Sciatic nerve (tissue), 2 donors: ENCODE results near the gene CHST11. TPM values are rescaled to one million over a fixed set of nuclear protein-coding genes. Genes with fewer than 3 reads are reported as not detected.

Experiments
- ATAC-seq: fragments of 200-7000 bp; cut with Tn5 transposase; one replicate; pipeline ENCODE4 v1.9.1; 2020; ENCODE audit warnings: mild to moderate bottlenecking, moderate library complexity
- DNase-seq: peaks from one replicate; pipeline ENCODE4 v3.0.0-alpha.2; 2020; ENCODE audit warnings: low spot score
- intact Hi-C: fragments of 100-400 bp; cut with DNase I; formaldehyde crosslinking; loops from one replicate; pipeline ENCODE4 v1.14.2; 2022
- total RNA-seq: library from RNA; stranded (reverse); fragmentation: NEBNext Ultra II Directional; extraction: Animal tissue kit (Norgen Biotek cat#: 25700); gene quantifications from one replicate; pipeline ENCODE4 v1.2.1, GENCODE V29; 2021
- donor health status: DM: no; HTN: no; CAD: no.
- donor health status: DM: no; HTN: no; CAD: no.

The CHST11 gene
- total RNA-seq, 1 donor from 2014 or later, result 19.2 TPM

GRCh38 chr12:104723895-104724294 is 267.1 kb downstream of the CHST11 start:
- DNase-seq, result no peak
- intact Hi-C loops, result no loop called here
- ATAC-seq, result no peak

GRCh38 chr12:104724992-104725585 is 268.3 kb downstream of the CHST11 start:
- DNase-seq, result no peak
- intact Hi-C loops, result no loop called here
- ATAC-seq, result no peak

DNA sequence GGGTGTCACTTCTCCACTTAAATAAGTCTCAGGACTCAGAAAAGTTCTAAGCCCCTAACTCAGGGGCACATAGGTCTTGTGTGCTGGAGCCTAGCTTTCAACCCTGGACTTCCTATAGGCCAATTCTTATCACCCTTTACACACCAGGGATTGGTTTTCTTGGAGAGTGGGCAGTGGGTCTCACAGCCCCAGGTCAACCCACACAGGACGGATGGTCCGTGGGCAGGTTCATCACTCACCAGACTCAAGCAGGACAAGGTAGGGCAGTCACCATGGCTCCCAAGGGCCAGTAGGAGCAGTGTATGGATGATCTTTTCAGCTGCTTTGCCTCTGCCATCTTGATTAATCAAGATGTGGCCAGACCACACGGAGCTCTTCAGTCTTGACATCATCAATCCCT is 268.9 kb downstream of the CHST11 start:
- DNase-seq, result no peak
- intact Hi-C loops, result no loop called here

GRCh38 chr12:104727726-104728465 is 271.1 kb downstream of the CHST11 start:
- ATAC-seq (no peak), DNase-seq (no peak)
- intact Hi-C loops, result no loop called here

More for the DNA sequence above, 268.9 kb downstream of the CHST11 start:
- no peak for ATAC-seq

- no peak for DNase-seq
- ATAC-seq, result no peak
- intact Hi-C loops, result no loop called here
Measured at GRCh38 chr12:104729091-104729490, 272.3 kb downstream of the CHST11 start.

DNA sequence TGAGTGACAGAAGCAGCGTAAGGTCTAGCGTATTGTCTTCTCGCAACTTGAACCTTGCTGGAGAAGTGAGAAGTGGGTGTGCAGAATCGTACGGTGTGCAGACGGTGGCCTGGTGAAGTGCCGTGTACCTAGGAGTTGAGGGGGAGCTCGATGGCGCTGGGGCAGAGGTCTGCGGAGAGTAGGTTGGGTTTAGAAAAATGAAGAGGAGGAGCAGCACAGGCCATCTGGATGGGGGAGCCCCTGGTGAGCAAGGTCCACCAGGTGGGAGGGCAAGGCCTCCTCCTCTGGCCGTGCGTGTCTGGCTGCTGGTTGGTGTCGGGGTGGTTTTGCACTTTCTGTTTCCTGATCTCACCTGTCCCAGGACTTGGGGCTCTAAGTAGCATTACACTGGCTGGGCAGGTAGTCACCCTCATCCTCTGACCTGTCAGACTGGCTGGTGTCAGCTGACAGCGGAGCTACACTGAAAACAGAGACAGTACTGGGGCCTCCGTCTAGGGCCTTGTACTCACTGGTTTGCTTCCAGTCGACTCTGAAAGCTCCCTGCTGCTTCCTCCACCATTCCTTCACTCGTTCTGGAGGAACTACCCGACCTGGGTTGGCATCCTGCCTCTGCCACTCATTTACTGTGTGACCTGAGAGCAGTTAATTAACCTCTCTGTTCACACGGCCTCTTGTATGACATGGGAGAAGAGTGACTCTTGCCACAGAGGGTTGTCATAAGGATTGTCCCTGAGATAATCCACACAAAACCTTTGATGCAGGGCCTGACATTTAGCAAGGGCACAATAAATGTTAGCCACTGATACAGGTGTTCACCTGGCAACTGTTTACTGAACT is 273.1 kb downstream of the CHST11 start:
- intact Hi-C loops, result no loop called here
- DNase-seq, result no peak
- no peak for ATAC-seq

- ATAC-seq, result no peak
- intact Hi-C loops, result no loop called here
- DNase-seq, result no peak
Measured at GRCh38 chr12:104730763-104731162, 274.0 kb downstream of the CHST11 start.

DNA sequence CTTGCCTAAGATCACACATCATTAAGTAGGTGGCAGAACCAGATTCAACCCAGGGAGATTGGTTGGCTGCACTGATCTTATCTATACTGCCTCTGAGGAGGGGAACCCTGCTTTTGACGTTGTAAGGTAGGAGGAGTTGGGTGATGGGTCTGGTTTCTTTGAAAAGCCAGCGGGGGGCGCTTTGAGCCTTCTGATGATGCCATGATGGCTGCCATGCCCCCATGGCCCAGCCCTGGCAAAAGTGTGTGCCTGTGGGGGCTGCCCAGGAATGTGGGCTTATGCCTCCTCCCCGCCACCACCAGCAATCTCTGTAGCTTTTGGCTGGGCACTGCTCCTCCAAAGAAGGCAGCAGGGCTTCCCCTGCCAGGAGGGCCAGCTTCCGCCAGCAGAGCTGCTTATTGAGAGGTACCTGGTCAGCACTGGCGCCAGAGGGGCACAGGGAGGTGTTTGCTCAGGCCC is 277.0 kb downstream of the CHST11 start:
- intact Hi-C loops, result no loop called here
- DNase-seq, result no peak
- no peak for ATAC-seq

DNA sequence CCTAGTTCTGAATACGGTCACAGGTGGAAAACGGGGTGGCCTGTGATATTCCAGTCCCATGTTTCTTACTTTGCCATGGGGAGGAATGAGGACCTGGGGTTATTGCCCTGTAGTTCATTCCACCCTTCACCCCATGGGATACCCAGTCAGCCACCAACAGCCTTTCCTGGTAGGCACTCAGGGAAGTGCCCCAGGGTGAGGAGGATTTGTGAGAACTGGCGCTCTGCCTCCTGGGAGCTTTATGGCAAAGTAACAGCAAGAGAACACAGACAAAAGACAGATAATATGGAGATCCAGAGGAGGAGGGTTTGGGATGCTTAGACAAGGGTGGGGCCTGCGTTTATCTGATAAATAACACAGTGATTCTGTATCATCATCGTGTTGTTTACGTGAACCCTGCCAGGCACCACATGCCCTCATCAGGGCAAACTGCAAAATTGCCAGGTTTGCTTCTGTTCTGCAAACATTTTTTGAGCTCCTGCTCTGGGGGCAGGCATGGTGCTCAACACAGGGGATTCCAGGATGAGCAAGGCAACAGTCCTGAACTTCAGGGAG is 277.9 kb downstream of the CHST11 start:
- intact Hi-C loops, result no loop called here
- no peak for DNase-seq
- ATAC-seq, result no peak

- intact Hi-C loops, result no loop called here
- DNase-seq (no peak), ATAC-seq (no peak)
Measured at GRCh38 chr12:104735801-104736200, 279.1 kb downstream of the CHST11 start.

DNA sequence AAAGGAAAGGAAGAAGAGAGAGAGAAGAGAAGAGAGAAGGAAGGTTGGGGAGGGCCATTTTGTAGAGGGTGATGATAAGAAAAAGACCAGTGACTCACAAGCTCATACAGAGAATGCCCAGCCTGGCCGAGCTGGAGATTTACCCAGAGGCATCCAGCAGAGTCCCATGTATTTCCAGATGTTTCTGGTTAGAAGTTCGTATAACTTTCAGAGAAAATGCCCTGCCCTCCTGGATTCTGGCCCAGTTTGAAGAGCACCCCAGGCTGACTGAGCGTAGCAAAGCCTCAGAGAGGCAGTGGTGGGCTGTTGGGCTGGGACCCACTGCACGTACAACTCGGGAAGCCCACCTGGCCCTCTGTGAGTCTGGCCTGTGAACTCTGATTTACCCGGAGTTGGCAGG is 279.6 kb downstream of the CHST11 start:
- intact Hi-C loops, result no loop called here
- ATAC-seq (peak; percentile 41), DNase-seq (no peak)

- intact Hi-C loops, result no loop called here
Measured at GRCh38 chr12:104737113-104737512, 280.4 kb downstream of the CHST11 start.

GRCh38 chr12:104737791-104738301 is 281.1 kb downstream of the CHST11 start:
- ATAC-seq (no peak), DNase-seq (no peak)
- intact Hi-C loops, result no loop called here

More at GRCh38 chr12:104737113-104737512, 280.4 kb downstream of the CHST11 start:
- ATAC-seq (no peak), DNase-seq (no peak)

DNA sequence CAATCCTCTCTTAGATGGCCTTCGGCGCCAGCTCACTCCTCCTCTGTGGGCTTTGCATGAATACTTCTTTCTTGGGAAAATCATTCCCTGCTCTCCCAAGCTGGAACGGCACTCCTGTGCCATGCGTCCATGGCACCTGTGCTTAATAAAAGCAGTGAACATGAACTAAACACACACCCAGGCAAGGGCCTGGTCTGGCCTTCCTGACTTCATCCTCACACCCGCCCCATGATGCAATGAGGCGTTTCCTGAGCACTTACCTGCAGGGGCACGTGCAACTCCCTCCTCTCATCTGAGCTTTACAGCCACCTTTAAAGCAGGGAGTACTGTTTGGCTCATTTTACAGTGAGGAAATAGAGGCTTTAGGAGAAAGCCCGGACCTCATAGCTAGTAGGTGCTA is 281.6 kb downstream of the CHST11 start:
- DNase-seq, result no peak
- no peak for ATAC-seq
- intact Hi-C loops, result no loop called here

DNA sequence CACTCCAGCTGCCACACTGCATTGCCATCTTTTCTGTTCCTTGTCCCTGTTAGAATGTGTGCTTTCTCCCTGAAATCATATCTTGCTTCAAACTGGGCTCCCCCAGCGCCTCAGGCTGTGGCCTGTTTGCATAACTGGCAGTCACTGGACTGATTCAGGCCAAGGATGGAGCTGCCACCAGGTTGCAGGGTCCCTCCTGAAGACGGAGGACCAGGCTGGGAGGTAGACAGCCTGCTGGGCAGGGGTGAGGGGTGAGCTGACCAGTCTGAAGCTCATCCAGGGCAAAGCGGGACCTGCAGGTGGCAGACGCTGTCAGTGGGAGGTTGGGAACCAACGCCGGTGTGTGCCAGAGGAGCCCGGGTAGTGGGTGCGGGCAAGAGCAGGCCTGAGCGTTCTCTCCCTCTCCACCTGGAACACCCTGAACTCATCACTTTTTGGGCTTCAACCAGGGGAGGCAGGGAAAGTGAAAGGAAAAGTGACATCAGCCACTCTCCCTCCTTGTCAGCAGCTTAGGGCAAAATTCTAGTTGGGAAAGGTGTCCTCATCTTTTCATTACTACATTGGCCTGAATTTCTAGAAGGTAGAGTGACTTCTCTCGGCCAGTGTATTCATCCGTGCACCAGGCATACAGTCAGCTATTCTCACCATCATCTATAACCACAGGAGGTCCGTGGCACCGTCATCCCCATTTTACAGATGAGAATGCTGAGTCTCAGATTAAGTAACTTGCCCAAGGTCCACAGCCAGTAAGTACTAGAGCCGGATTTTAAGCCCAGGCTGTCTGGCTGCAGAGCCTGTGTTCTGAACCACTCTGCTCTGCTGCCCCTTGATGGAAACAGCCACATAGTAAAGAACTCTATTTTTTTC is 282.3 kb downstream of the CHST11 start:
- DNase-seq (no peak), ATAC-seq (no peak)
- intact Hi-C loops, result no loop called here

- intact Hi-C loops, result no loop called here
- ATAC-seq, result peak; percentile 70
Measured at GRCh38 chr12:104740668-104741067, 283.9 kb downstream of the CHST11 start.

GRCh38 chr12:104741077-104741476 is 284.3 kb downstream of the CHST11 start:
- intact Hi-C loops, result no loop called here
- peak; percentile 30 for ATAC-seq
- no peak for DNase-seq

More at GRCh38 chr12:104740668-104741067, 283.9 kb downstream of the CHST11 start:
- DNase-seq, result no peak
